WERI-Rb-1 (cell line): ENCODE data around the gene RALGAPB.
A peak's percentile ranks its signal among the peaks of the same experiment; 100 is the strongest.
"Not testable (repeated sequence)": the region's sequence is repeated elsewhere in the genome, so short reads cannot be mapped to it uniquely, and the experiment has no call there.

Experiments used
- DNase-seq: peaks from one replicate; pipeline ENCODE4 v3.0.0-alpha.2; 2020
- H3K27ac ChIP-seq: fragments of 250-450 bp; sonication (Bioruptor Pico); 2 replicates; pipeline ENCODE4 v1.5.1; 2020; ENCODE audit warnings: mild to moderate bottlenecking, moderate library complexity
- H3K27me3 ChIP-seq: fragments of 250-450 bp; sonication (Bioruptor Pico); 2 replicates; pipeline ENCODE4 v1.5.1; 2021; ENCODE audit warnings: mild to moderate bottlenecking, low read depth, moderate library complexity; ENCODE audit not compliant: insufficient read depth, severe bottlenecking
- H3K36me3 ChIP-seq: fragments of 250-450 bp; sonication (Bioruptor Pico); 2 replicates; pipeline ENCODE4 v1.5.1; 2020; ENCODE audit warnings: mild to moderate bottlenecking, moderate library complexity
- H3K4me3 ChIP-seq: 2 replicates; pipeline ENCODE4 v1.5.1; 2011; ENCODE audit warnings: low read depth, mild to moderate bottlenecking, control low read depth, low read length
- H3K9me3 ChIP-seq: fragments of 250-450 bp; sonication (Bioruptor Pico); 2 replicates; pipeline ENCODE4 v1.5.1; 2021; ENCODE audit warnings: mild to moderate bottlenecking, moderate library complexity; ENCODE audit not compliant: severe bottlenecking
- CTCF ChIP-seq: IDR thresholded peaks from 2 replicates; pipeline ENCODE4 v1.5.1; 2011; ENCODE audit warnings: low read depth, mild to moderate bottlenecking, control low read depth, inconsistent platforms, low read length

The RALGAPB gene

GRCh38 chr20:38591474-38592410 lies 119.1 kb downstream of the RALGAPB start:
- no peak for TF ChIP-seq CTCF
- no peak for DNase-seq

GRCh38 chr20:38592411-38592790 lies 119.8 kb downstream of the RALGAPB start:
- not testable (repeated sequence) for H3K9me3 ChIP-seq, H3K27ac ChIP-seq, DNase-seq, H3K4me3 ChIP-seq, H3K27me3 ChIP-seq, H3K36me3 ChIP-seq

More at GRCh38 chr20:38591474-38592410, 119.1 kb downstream of the RALGAPB start:
- H3K9me3 ChIP-seq: no peaks in the 10 kb centered on the region
- H3K36me3 ChIP-seq: no peaks in the 10 kb centered on the region
- no peak overlapping the region for H3K4me3 ChIP-seq
- no peaks in the 10 kb centered on the region for H3K27me3 ChIP-seq
- no peak overlapping the region for H3K27ac ChIP-seq

- not testable (repeated sequence) for H3K27ac ChIP-seq, H3K27me3 ChIP-seq, DNase-seq, H3K4me3 ChIP-seq, H3K36me3 ChIP-seq, H3K9me3 ChIP-seq
These were observed 121.6 kb downstream of the RALGAPB start for GRCh38 chr20:38594281-38594680.

- not testable (repeated sequence) for H3K27ac ChIP-seq, DNase-seq, H3K9me3 ChIP-seq, H3K4me3 ChIP-seq, H3K27me3 ChIP-seq, H3K36me3 ChIP-seq
These were observed 123.2 kb downstream of the RALGAPB start for GRCh38 chr20:38595886-38596285.

- no peak for TF ChIP-seq CTCF
- no peaks in the 10 kb centered on the region for H3K27me3 ChIP-seq
- no peak overlapping the region for H3K4me3 ChIP-seq
- DNase-seq: no peak
- H3K36me3 ChIP-seq: no peaks in the 10 kb centered on the region
- H3K9me3 ChIP-seq: no peaks in the 10 kb centered on the region
- H3K27ac ChIP-seq: no peak overlapping the region
These were observed 126.8 kb downstream of the RALGAPB start for GRCh38 chr20:38599410-38599882.

GRCh38 chr20:38600057-38600456 lies 127.4 kb downstream of the RALGAPB start:
- Histone ChIP-seq H3K36me3 (no peaks in the 10 kb centered on the region), H3K27me3 (no peaks in the 10 kb centered on the region), H3K27ac (no peak overlapping the region), H3K9me3 (no peaks in the 10 kb centered on the region), H3K4me3 (no peak overlapping the region)
- TF ChIP-seq CTCF: no peak
- DNase-seq: no peak

GRCh38 chr20:38601216-38602184 lies 128.9 kb downstream of the RALGAPB start, which contains the start of gene ARHGAP40:
TSS of gene ARHGAP40 (plus strand) at chr20:38601809.
- no peak within 1 kb of the TSS for H3K27ac ChIP-seq
- H3K9me3 ChIP-seq: no peaks in the 10 kb centered on the region
- TF ChIP-seq CTCF: 0 out of 2 replicates have a peak, but pooled peaks have one; percentile 33
- H3K36me3 ChIP-seq: no peaks in the 10 kb centered on the region
- DNase-seq: peak; percentile 29
- H3K4me3 ChIP-seq: no peak within 1 kb of the TSS
- H3K27me3 ChIP-seq: no peaks in the 10 kb centered on the region
